Measurements from ENCODE around the gene SYNJ2.

The SYNJ2 gene

GRCh38 chr6:158041370-158041769 is 59.7 kb downstream of the SYNJ2 start:
- no peak for DNase-seq (ENCODE audit: low spot score)

- DNase-seq (ENCODE audit: low spot score) = no peak
Measured at GRCh38 chr6:158041788-158042187, 60.1 kb downstream of the SYNJ2 start.

GRCh38 chr6:158042245-158042798 is 60.7 kb downstream of the SYNJ2 start:
- no peak for DNase-seq (ENCODE audit: low spot score)

GRCh38 chr6:158043008-158043407 is 61.3 kb downstream of the SYNJ2 start:
- no peak for DNase-seq (ENCODE audit: low spot score)

- DNase-seq (ENCODE audit: low spot score) = no peak
Measured at GRCh38 chr6:158043586-158044524, 62.2 kb downstream of the SYNJ2 start.

GRCh38 chr6:158044525-158044888 is 62.8 kb downstream of the SYNJ2 start:
- no peak for DNase-seq (ENCODE audit: low spot score)

GRCh38 chr6:158046201-158047126 is 64.8 kb downstream of the SYNJ2 start:
- DNase-seq (ENCODE audit: low spot score) = no peak

- no peak for DNase-seq (ENCODE audit: low spot score)
Measured at GRCh38 chr6:158047127-158047518, 65.5 kb downstream of the SYNJ2 start.

GRCh38 chr6:158047563-158048323 is 66.1 kb downstream of the SYNJ2 start:
- DNase-seq (ENCODE audit: low spot score) = no peak

- DNase-seq (ENCODE audit: low spot score) = no peak
Measured at GRCh38 chr6:158048589-158048988, 66.9 kb downstream of the SYNJ2 start.

GRCh38 chr6:158049055-158050028 is 67.7 kb downstream of the SYNJ2 start:
- no peak for DNase-seq (ENCODE audit: low spot score)

GRCh38 chr6:158050107-158050735 is 68.6 kb downstream of the SYNJ2 start:
- DNase-seq (ENCODE audit: low spot score) = no peak

GRCh38 chr6:158050955-158051354 is 69.3 kb downstream of the SYNJ2 start:
- no peak for DNase-seq (ENCODE audit: low spot score)

GRCh38 chr6:158051968-158052367 is 70.3 kb downstream of the SYNJ2 start:
- no peak for DNase-seq (ENCODE audit: low spot score)

GRCh38 chr6:158053377-158054313 is 72.0 kb downstream of the SYNJ2 start:
- DNase-seq (ENCODE audit: low spot score) = no peak

GRCh38 chr6:158056355-158056754 is 74.7 kb downstream of the SYNJ2 start:
- no peak for DNase-seq (ENCODE audit: low spot score)

GRCh38 chr6:158056804-158057203 is 75.1 kb downstream of the SYNJ2 start:
- no peak for DNase-seq (ENCODE audit: low spot score)

- no peak for DNase-seq (ENCODE audit: low spot score)
Measured at GRCh38 chr6:158057213-158057987, 75.7 kb downstream of the SYNJ2 start.

All from D341Med (cell line).